NCI-H526 (cell line): ENCODE results near the gene TNRC18.

Source experiments
- DNase-seq, 2 experiments: peaks; one replicate each; lab custom pipeline; 2025; lab: John Stamatoyannopoulos, UW

TNRC18 gene

DNA sequence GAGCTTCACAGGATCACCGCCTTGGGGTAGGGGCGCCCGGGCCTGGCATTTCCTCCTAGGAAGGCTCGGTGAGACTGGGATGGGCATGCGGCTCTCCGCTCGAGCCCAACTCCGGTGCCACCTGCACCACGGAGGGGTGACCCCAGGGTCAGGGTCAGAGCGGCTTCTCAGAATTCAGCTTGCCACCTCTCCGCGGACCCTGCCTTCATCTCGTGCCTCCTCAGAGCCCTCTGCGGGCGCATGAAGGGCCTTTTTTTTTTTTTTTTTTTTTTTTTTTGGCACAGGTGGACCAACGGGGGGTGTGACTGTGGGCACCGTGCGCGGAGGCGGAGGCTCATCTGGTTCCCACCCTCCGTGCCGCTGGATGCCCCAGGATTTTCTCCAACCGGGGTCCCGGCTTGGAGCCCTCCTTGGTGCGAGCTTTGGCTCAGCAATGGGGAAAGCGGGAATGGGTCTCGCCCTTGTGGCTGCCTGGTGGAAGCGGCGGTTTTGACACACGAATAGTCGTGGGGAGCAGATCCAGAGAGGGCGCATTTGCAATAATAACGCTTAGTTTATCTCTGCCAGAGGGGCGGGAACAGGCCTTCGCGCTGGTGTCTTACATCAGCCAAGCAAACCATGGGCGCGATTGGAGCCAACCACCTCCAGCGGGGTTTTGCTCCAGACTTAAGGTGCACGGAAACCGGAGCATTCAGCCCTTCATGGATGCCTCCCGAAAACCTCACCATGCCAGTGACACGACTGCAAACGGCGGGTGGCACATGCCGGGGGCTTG is 5.0 kb upstream of the TNRC18 start:
- peak; percentile 71 to 90 for DNase-seq

DNA sequence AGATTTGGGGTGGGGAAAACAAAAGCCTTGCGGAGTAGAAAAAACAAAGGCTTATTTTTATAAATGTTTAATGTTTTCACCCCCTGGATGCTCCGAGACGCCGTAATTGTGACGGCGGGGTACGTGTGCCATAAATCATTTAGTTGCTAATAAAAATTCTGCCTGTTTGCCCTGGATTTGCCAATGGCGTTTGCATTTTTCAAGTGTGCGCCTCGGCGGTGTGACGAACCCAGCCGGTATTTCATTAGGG is 2.5 kb upstream of the TNRC18 start:
- DNase-seq, result peak in 1 of 2 experiments; percentile 61

DNA sequence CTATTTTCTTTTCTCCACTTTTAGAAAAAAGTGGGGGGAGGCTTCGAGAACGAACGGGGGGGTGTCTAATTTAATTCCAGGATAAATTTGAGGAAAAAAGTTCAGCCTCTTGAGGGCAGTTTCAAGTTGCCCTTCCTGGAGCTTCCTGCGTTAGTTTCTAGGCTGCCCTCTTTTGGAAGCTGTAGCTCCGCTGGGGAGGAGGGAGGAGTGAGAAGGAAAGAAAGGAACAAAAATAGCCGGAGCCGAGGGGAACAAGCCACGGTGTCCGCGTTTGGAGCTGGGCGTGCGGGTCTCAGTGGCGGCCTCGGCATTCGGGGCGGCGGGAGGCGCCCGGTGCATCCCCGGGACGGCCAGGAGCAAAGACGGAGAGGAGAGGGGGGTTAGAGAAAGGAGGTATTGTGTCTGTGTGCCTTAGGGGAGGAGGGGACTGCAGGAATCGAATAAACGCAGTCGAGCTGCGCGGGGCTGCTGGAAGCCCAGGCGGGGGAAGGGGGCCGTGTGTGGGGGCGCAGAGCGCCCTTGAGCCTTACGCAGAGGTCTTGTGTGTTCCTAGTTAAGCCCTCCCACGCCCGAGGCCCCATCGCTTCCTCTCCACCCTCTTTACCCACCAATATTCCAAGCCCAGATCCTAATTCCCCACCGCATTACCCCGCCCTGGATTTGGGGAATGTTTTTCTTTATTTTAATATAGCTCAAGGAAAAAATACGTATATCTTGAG is 2.0 kb upstream of the TNRC18 start:
- DNase-seq, result peak; percentile 88 to 92

DNA sequence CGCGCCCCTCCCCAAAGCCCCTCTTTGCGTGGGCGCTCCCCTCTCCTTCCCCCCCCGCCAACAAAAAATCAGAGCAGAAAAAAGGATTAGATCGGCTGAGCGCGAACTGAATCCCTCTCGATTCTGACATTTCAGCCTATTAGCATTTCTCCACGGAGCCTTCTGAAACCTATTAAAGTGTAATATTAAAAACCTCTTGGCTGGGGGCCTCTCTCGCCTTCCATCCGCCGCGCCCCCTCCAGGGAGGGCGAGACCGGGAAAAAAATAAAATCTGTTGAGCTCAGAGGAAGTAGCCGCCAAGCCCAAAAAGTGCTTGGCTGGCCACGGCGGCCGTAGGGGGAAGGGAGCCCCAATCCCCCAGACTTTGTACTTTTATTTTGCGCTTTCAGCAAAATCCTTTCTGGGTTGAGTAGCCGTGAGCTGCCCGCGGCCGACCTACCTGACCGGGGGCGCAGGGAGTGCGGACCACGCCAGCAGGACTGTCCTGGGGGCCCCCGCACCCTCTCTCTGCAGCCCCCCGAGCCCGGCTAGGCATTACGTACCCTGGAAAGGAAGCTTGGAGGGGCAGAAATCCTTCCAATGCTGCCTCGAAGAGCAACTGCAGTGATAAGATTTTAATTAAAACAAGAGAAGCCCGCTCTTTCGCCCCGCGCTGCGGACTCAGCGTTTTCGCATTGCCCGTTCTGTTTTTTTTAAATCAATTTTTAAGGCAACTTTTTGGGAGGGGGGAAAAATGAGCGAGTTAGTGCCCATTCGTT is 1.3 kb upstream of the TNRC18 start:
- DNase-seq, result peak in 1 of 2 experiments; percentile 69

DNA sequence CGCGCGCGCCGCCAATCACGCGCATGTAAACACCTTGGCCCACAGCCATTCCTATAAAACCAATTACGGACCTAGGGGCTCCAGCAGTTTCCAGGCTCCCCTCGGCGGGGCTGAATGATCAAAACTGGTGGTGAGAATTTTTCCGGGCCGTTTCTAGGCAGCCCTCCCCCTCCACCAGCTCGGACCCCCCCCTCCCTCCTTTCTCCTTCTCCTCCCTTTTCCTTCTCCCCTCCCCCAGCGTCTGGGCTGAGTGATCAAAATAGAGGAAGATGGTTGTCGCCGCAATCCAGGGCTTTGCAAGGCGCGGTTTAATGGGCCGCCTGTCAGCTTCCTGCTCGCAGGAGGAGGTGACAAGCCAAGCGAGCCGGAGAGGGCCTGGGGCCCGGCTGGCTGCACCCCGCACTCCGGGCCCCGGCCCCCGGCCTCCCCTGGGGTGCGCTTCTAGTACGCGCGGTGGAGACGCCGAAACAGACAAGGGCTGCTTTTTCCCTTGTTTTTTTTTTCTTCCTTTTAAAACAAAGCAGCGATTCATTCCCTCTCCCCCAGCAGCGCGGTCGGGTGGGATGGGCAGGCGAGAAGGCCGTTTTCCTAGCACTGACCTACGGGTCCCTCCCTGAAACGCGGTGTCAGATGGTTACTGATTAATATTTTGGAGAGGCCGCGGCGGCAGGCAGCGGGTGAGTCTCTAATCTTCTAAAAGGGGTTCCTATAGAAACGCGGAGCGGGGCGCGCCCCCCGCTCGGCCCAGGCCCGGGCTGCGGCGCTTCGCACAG is 528 bp upstream of the TNRC18 start:
- DNase-seq, result peak; percentile 96 to 98

DNA sequence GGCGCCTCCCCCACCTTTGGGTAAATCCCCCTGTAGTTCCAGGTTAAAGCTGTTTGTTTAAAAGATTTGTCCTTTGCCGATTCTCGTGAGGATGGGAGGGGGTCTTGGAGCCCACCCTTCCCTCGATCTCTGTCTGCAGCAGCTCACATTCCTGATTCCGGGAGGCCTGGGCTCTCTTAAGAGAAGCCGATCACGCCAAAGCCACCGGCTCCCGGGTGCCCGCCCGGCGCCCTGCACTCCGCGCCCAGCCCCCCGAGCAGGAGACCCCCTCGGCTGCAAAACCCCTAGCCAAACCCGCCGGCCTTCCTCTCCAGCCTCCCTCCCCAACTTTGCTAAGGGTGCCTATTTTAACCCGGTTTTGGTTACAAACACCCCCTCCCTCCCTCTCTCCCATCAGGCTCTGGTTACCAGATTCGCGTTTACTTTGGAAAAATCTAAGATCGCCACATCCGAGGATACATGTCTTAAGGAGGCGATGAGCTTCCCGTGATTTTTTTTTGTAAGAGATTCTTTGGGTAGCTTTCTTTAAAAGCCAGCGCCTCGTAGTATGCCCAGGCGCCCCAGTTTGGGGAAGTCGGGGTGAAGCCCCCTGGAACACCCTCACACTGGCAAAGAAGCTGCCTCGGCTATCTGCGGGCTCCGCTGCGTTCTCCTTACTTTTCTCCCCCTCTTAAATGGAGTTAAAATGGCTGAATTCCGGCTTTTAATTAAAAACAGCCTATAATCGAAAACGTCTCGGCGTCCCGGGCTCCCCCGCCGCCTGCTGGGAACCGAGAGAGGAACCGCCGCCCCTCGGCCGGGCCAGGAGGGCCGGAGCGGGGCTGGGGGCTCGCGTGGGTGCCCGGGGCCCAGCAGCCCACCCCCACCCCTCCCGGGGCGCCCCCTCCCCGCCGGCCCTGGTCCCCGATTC is 983 bp downstream of the TNRC18 start:
- DNase-seq, result peak in 1 of 2 experiments; percentile 56

DNA sequence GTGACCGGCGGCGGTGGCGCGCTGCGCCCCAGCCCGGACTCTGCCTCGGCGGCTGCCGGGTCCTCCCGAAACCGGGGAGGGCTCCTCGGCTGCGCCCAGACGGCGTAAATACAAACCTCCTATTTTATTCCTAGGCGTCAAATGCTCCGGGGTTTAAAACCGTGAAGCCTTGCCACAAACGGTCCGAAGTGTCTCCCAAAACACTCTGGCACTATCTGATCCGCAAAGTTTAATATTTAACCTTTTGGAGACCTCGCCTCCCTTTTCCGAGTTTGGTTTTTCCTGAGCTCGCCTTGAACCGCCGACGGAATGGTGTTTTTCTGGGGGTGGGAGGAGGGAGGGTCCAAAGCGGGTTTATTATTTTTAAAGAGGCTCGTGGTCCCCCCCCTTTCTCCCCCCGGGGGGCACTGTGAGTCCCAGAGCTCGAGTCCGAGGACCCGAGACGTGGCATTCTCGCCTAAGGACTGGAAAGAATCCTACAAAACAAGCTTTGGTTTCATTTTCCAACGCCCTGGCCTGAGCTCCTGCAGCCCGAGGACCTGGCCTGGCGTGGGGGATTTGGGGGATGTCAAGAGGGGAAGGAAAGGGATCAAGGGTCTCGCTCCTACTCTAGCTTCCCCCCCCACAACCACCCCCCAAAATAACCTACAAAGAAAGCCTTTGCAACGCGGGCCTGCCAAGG is 1.8 kb downstream of the TNRC18 start:
- DNase-seq, result peak; percentile 45 to 70

DNA sequence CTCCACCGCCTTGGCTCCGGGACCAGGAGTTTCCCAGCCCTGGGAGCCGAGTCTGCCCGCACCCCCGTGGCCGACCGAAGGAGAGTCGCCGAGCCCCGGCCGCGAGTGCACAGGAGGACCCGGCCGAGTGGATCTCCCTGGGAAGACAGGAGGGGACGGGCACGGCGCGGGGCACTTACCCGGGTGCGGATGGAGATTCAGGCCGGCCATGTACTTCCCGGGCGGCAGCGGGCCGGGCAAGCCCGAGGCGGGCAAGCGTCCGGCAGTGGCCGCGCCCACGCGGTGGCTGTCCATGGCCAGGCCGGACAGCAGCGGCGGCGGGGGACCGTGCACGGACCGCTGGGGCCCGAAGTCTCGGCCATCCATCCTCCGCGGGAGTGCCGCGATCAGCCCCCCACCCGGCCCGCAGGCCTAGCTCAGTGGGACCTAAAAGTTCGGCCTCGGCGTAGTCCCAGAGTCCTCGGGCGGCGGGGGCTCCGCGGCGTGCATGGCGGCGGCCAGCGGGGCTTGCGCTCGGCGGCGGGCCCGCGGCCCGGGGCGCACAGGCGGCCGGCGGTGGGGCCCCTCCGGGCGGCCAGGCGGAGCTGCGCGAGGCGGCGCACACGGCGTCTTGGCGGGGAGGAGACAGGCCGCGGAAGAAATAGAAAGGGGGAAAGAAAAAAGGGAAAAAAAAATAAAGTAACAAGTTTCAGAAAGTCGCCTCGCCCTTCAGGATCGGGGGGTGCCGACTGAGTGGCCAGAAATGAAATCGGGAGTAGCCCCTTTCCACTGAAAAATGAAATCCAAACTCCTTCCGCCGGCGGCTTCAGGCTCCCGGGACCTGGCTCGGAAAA is 2.5 kb downstream of the TNRC18 start:
- DNase-seq, result peak in 1 of 2 experiments; percentile 58

DNA sequence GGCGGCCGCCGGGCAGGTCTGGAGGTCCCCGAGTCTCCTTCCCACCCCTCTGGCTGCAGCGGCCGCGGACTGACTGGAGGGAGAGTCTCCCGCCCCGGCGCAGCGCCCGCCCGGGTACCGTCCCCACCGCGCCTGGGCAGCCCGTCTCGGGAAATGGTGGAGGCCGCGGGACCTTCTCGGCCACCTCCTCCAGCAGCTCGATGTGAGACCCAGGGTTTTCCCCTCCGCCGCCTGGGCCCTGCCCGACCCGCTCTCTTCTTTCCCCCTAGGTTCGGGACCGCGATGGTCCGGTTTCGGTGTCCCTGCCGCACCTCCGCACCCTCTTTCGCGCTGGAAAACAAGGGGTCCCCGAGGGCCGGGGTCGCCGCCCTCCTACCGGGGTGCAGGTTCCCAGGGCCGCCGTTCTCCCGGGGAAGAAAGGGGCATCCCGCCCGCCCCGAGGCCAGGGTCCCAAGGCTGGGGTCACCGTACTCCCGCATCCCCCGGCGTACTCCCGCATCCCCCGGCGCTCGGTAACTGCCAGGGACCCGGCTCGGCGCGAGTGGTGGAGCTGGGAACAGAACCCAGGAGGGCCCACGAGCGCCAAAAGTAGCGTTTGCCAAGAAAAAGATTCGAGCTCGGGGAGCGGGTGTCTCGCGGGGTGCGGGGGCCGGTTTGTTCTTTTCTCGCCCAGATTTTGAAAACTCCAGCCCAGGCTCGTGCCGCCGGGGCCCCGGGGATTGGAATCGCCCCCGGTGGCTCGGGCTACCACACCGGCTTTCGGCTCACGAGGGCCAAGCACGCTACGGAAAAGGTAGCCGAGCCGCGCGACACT is 3.4 kb downstream of the TNRC18 start:
- peak in 1 of 2 experiments; percentile 58 for DNase-seq

DNA sequence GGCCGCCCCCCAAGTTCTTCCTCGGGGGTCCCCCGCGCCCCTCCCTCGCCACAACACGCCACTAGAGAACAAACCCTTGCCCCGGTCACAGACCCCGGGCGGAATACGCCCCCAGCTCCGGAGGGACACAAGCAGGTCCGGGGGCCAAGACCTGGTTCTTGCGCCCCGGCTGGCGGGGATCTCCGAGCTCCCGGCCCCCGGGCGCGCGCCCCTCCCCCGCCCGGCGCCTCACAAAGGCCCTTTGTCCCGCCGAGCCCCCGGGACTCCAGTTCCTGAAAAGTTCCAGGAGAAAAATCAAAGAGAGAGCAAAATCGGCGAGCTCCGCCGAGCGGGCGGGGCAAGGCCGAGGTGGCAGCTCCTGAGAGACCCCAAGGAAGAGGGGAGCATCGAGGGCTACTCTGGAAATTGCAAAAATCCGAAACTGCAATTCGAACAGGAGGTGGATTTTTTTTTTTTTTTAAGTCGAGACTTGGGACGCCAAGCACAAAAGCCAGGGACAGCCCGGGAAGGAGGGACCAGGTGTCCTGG is 4.0 kb downstream of the TNRC18 start:
- peak; percentile 46 to 75 for DNase-seq

DNA sequence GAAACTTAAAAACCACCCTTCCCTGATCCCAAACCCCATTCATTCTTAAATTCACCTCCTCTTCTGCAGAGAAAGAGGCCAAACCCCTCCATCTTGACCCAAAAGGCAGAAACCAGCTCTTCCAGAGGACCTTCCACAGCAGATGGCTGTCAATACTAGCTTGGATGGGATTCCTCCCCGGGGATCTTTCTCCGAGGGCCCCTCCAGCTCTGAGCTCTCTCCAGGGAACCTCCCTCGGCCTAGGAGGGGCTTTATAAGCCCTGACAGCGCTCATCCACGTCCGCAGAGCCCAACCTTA is 5.4 kb downstream of the TNRC18 start:
- DNase-seq, result no peak

DNA sequence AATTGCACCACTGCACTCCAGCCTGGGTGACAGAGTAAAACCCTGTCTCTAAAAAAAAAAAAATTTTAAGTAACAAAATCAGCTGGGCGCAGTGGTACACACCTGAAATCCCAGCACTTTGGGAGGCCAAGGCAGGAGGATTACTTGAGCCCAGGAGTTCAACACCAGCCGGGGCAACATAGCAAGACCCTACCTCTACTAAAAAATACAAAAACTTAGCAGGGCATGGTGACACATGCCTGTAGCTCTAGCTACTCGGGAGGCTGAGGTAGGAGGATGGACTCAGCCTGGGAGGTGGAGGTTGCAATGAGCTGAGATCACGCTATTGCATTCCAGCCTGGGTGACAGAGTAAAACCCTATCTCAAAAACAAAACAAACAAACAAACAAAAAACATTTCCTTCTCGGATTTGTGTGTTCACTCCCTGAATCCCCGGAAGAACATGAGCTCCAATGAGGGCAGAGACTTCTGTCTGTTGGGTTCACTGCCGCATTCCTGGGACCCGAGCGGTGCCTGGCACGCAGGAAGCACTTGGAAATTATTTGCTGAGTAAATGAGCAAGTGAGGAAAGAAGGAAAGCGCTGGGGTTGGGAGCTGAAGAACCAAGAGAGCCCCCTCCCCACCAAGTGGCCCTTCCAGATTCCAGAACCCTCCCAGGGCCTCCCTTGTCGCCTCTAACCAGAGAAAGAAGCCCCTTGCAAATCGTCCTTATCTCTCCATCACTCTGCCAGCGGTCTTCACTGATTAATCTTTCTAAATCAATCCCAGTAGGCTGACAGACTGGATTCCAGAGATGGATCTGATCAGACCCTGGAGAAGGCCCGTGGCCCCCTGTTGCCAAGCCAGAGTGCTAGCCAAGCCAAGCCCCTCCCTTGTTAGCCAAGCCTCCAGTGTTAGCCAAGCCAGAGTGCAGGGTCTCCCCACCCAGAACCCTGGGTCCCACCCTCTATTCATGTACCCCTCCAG is 6.2 kb downstream of the TNRC18 start:
- no peak for DNase-seq

DNA sequence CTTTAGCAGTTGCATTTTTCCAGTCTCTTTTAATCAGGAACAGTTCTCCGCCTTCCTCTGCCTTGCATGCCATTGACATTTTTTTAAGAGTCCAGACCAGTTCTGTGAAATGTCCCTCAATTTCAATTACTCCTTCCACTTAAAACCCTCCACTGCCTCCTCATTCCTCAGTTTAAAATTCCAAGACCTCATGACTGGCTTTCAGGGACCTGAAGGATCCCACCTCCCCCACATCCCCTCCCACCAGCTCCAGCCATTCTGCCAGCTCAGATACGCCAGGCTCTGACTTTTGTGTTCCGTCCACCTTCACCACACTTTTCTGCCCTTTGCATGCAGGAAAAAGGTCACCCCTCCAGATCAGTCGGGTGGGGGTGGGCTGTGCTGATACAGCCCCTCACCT is 8.7 kb downstream of the TNRC18 start:
- no peak for DNase-seq

DNA sequence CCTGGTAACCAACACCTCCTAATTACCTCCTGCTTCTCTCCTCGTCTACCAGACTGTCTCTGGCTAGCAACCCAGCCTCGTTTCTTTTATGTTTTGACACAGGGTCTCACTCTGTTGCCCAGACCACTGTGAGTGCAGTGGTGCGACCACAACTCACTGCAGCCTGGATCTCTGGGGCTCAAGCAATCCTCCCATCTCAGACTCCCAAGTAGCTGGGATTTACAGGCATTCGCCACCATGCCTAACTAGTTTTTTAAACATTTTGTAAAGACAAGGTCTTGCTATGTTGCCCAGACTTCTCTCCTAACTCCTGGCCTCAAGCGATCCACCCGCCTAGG is 10.2 kb downstream of the TNRC18 start:
- DNase-seq, result no peak

DNA sequence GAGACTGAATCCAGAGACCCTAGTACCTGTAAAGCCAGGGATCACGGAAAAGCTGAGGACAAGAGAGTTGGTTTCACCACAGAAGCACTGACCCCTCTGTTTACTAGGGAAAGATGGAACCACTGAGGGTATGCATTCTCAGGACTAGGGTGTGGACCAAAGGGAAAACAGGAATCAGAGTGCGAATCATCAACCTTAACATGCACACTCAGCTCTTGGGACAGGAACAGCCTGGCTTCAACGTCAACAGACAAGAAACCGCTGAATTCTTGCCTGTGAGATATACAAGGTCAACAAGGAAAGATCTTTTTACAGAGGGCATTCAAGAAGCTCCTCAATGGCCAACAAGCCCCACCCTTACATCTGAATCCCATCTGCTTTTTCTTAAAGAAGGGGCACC is 14.9 kb downstream of the TNRC18 start:
- no peak for DNase-seq

DNA sequence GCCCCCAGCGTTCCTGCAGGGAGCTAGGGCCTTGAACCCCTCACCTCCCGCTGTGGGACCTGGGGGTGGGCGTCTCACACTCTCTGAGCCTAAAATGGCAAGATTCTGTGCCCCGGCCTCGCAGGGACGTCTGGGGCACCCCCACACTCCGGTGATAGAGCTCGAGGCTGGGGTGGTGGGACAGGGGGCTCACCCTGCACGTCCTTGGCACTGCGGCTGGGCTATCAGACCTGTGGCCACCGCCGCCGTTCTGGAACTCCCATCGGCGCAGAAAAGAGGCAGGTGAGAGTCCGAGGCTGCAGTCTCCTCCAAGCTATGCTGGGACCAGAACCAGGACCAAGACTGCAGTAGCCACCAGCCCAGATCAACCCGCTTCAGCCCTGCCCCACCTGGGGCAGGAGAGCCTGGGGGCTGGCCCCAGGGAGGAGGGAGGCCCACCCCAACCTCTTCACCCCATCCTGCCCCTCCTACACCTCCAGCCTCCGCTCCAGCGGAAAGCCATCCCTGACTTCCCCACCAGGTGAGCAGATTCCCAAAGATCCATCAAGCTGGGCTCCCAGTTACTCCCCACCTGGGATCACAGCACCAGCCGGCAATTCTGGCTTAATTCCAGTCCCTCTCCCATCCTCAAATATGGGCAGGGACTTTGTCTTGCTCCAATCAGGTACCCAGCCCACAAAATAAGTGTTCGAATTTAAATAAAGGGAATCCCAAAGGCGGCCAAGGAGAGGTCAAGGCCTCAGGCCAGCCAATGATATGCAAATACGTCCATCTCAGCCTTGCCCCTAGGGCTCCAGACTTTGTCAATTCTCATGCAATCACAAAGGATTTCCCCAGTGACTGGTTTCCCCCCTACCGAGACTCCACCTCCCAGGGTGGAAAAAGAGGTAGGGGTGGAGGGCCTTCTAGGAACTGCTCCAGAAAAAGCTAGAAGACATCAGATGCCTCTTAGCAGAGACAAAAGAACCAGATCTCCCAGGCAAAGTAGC is 16.4 kb downstream of the TNRC18 start:
- DNase-seq, result no peak
